Stimulated activated CD4-positive, alpha-beta T cell treated with anti-CD3 and anti-CD28 coated beads, Interleukin-15, amount 100 ng/mL, for 24 hours (primary cell): ENCODE results near the gene ZNF786.
"Not testable (repeated sequence)": the region's sequence is repeated elsewhere in the genome, so short reads cannot be mapped to it uniquely, and the experiment has no call there.

Experiments used
- DNase-seq: peaks from one replicate; pipeline ENCODE4 v3.0.0-alpha.2; 2020

The ZNF786 gene

GRCh38 chr7:149075286-149075685, 15.2 kb downstream of the ZNF786 start:
- DNase-seq = no peak

DNA sequence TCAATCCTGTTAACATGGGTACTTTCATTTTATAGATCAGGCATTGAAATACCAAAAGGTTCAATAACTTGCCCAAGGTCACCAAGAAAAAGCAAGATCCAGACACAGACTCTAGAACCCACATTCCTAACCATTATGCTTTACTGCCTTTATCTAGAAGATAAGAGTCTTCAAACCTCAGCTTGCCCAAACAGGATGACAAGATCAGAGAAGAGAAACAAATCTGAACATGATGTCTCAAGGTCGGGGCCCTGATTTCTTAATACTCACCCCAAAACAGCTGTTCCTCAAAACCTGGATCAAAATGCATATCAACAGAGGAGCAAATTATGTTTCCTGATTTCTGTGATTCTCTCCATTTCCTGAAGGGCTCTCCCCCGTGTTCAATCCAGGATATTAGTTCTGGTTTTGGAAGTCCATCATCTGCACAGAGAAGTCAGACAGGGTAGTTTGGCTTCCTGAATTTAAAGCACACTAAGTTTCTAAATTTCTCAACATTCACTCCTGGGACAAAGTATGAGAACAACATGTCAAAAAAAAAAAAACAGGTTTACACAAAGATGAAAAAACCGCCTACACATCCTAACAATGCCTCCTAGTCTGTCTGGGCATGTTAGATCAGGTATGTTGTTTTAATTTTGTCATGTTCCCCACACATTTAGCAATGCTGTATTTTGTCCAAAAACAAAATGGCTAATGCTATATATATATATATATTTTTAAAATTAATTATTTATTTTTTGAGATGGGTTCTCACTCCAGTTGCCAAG, 16.2 kb downstream of the ZNF786 start:
- no peak for DNase-seq

DNA sequence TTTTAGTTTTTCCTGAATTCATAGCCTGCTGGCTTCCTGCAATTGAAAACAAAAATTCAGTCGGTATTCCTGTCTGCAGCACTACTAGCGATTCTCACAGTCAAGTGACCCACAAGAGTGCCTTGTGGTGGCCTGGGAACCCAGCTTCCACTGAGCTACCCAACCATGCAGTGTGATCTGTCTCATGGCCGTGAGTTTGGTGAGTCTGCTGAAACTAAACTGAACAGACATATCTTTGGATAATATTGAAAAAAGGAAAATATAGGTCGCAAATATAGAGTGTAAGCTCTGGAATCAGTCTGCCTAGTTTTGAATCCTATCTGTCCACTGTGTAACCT, 18.1 kb downstream of the ZNF786 start:
- DNase-seq = no peak

- peak; percentile 62 for DNase-seq
Observed at GRCh38 chr7:149071641-149072437, 18.7 kb downstream of the ZNF786 start.

- no peak for DNase-seq
Observed at GRCh38 chr7:149071182-149071635, 19.3 kb downstream of the ZNF786 start.

GRCh38 chr7:149070372-149071125, 20.0 kb downstream of the ZNF786 start:
- DNase-seq = no peak

- DNase-seq = no peak
Observed at GRCh38 chr7:149067869-149068268, 22.6 kb downstream of the ZNF786 start.

DNA sequence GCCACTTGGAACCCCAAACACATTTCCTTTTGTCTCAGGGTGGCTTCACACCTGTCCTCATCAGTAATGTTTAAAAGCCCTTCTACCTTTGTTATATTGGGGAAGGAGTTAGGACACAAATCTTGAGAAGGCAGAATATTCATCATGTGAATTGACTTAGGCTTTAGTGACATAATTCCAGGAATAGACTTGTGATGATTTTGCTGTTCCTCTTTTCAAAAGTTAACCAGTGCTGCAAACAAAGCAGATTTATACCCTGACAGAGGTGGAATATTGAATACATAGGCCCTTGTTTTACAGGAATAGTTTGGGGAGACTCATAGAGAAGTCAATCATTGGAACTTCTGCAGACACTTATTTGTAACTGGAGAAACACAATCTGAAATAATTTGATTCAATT, 27.0 kb downstream of the ZNF786 start:
- no peak for DNase-seq

DNA sequence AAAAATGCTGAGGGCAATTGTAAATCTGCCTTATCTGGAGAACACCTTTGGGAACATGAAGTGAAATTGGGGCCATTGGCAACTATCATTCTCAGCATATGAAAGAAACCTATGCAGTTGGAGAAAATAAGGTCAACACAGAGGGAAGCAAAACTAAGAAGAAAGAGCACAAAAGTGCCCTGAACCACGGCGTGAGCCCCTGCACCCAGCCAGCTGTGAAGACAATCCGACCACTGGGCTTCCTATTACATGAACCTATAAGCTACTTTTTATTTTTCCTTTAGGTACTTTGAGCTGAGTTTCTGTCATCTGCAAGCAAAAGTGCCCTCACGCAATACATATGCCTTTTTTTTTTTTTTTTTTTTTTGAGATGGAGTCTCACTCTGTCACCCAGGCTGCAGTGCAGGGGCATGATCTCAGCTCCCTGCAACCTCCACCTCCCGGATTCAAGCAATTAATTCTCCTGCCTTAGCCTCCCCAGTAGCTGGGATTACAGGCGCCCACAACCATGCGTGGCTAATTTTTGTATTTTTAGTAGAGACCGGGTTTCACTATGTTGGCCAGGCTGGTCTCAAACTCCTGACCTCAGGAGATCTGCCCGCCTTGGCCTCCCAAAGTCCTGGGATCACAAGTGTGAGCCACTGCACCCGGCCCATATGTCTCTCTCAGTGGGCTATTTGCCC, 28.2 kb downstream of the ZNF786 start:
- not testable (repeated sequence) for DNase-seq

DNA sequence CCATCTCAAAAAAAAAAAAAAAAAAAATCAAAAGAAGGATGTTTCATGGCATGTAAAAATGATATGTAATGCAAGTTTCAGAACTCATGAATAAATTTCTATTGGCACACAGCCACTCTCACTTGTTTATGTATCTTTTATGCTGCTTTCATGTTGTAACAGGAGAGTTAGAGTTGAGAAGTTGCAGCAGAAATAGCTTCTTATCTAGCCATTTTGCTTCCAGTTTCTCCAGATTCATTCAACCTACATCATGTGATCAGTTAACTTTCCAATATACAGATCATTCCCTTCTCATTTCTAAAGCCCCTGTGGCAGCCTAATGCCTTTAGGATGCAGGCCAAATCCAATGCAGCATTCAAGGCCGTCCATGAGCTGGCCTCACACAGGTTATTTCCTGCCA, 30.4 kb downstream of the ZNF786 start:
- DNase-seq = no peak

GRCh38 chr7:149053885-149054284, 36.6 kb downstream of the ZNF786 start:
- no peak for DNase-seq

DNA sequence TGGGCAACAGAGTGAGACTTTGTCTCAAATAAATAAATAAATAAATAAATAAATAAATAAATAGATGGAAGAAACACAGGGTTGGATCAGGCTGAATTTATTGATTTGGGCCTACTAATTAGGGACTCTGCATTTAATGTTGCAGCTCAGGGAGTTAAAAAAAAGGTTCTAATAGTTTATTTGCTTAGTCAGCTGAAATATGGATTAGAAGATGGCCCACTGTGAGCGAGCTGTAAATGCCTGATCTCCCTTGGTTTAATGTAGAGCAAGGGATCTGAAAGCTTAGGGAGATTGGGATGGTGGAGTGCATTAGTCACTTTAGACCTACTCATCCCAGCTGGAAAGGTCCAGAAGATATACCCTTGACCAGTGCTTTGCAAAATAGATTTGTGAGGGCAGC, 37.1 kb downstream of the ZNF786 start:
- DNase-seq = no peak

- no peak for DNase-seq
Observed at GRCh38 chr7:149050941-149051340, 39.6 kb downstream of the ZNF786 start.

GRCh38 chr7:149048805-149049204, 41.7 kb downstream of the ZNF786 start:
- DNase-seq = no peak

- DNase-seq = no peak
Observed at GRCh38 chr7:149046416-149046815, 44.1 kb downstream of the ZNF786 start.

- no peak for DNase-seq
Observed at GRCh38 chr7:149043936-149044335, 46.6 kb downstream of the ZNF786 start.

DNA sequence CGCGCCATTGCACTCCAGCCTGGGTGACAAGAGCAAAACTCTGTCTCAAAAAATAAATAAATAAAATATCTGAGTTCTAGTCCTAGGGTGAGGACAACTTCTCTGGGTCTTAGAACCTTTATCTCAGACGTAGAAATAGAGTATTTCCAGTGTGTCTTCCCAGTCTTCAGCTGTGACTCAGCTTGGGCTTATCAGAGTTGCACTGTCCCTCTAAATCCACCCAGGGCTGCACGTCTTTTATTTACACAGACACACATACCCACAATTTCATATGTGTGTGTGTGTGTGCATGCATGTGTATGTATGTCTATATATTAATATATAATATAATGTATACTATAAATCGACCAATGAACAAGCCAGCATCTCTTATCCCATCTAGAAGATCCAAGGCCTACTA, 49.2 kb downstream of the ZNF786 start:
- DNase-seq = no peak

DNA sequence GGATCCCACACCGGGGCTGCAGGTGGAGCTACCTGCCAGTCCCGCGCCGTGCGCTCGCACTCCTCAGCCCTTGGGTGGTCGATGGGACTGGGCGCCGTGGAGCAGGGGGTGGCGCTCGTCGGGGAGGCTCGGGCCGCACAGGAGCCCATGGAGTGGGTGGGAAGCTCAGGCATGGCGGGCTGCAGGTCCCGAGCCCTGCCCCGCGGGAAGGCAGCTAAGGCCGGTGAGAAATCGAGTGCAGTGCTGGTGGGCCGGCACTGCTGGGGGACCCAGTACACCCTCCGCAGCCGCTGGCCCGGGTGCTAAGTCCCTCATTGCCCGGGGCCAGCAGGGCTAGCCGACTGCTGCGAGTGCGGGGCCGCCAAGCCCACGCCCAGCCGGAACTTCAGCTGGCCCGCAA, 51.9 kb downstream of the ZNF786 start:
- DNase-seq = not testable (repeated sequence)

GRCh38 chr7:149036676-149037075, 53.8 kb downstream of the ZNF786 start:
- no peak for DNase-seq

- DNase-seq = no peak
Observed at GRCh38 chr7:149031353-149031910, 59.1 kb downstream of the ZNF786 start.

- not testable (repeated sequence) for DNase-seq
Observed at GRCh38 chr7:149030439-149030838, 60.1 kb downstream of the ZNF786 start.

DNA sequence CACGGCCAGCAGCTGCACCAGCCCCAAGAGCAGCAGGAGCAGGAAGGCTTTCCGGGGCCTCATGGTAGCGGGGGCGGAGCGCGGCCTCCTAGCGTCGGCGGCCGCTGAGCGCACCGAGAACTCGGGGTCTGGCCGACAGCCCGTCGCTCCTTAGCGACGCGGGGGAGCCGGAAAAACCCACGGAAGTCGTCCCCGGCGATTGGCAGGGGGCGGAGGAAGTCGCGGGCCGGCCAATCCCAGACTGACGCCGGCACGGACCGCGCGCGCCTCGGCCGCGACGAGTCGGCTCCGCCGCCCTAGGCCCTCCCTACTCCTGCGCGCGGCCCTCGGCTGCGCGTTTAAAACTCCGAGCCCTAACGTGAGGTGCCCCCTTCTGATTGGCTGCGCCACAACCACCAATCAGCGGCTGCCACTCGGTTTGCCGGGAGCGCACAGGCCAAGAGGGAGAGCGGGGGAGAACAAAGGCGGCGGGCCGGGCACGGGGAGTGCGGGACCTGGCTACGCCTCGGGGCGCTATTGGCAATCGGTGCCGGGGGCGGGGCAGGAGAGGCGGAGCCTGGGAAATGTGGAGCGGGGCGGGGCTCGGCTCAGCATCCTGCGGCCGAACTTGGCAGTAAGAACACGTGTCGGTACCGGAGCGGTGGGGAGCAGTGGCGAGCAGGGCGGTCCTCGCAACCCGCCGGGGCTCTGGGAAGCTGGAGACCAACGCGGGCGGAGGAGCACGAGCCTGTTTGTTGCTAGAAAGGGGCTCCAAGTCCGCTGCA, 62.0 kb downstream of the ZNF786 start, which contains the start of gene PDIA4:
PDIA4 (minus strand) TSS at position 160 of the 764 bp plus-strand sequence; CDS start at position 63, 97 bp downstream.
- DNase-seq = peak; percentile 100
